Prostate gland (tissue), 2 donors: Measurements from ENCODE around the gene DCLK2. TPM values are rescaled to one million over a fixed set of nuclear protein-coding genes. Genes with fewer than 3 reads are reported as not detected.

Experiments
- DNase-seq: peaks from one replicate; pipeline ENCODE4 v3.0.0-alpha.2; 2019; ENCODE audit warnings: low spot score
- H3K27ac ChIP-seq, 2 donors: fragments of 200-600 bp; sonication (generic); 2 replicates each; pipeline ENCODE4 v1.5.1; 2017 to 2019
- H3K27me3 ChIP-seq: fragments of 200-600 bp; sonication (generic); replicated peaks from 2 replicates; pipeline ENCODE4 v1.5.1; 2019; ENCODE audit not compliant: insufficient read depth
- H3K36me3 ChIP-seq, 2 donors: fragments of 200-600 bp; sonication (generic); 1 replicate in 1 of 2; 2 replicates in 1 of 2; pipeline versions ENCODE4 v1.5.1 to v1.8.1; 2017 to 2019
- H3K4me1 ChIP-seq: fragments of 200-600 bp; sonication (generic); replicated peaks from 2 replicates; pipeline ENCODE4 v1.5.1; 2019
- H3K4me3 ChIP-seq, 2 donors: fragments of 200-600 bp; sonication (generic); 2 replicates each; pipeline ENCODE4 v1.5.1; 2017 to 2019
- H3K9me3 ChIP-seq: fragments of 200-600 bp; sonication (generic); 2 replicates; pipeline ENCODE4 v1.5.1; 2017
- CTCF ChIP-seq, 4 experiments: fragments of 200-600 bp in 2 of 4; fragments of 450-650 bp in 2 of 4; sonication (generic) in 2 of 4; IDR thresholded peaks; 1 replicate in 3 of 4; 2 replicates in 1 of 4; pipeline ENCODE4 v1.5.1; 2016 to 2019; ENCODE audit warnings: antibody characterized with exemption in 4 of 4, mild to moderate bottlenecking in 2 of 4, moderate library complexity in 2 of 4
- POLR2A ChIP-seq: fragments of 450-650 bp; IDR thresholded peaks from one replicate; pipeline ENCODE4 v1.6.1; 2016; ENCODE audit warnings: antibody characterized with exemption, mild to moderate bottlenecking
- POLR2AphosphoS5 ChIP-seq: sonication (generic); formaldehyde crosslinking; IDR thresholded peaks from one replicate; pipeline ENCODE4 v1.6.1; 2017; ENCODE audit warnings: antibody characterized with exemption
- WGBS: methylation state at CpG from one replicate; pipeline ENCODE4 v1.1.5; 2018; 5-methylcytosine and 5-hydroxymethylcytosine counted together
- intact Hi-C: fragments of 100-400 bp; cut with DNase I; formaldehyde crosslinking; loops from one replicate; pipeline ENCODE4 v1.14.2; 2022
- total RNA-seq, 2 donors: library from RNA; depleted of rRNA; stranded (reverse); fragments of >200 nt; gene quantifications; one replicate each; pipeline ENCODE4 v1.1.0, GENCODE V29; 2016

DCLK2 gene
- total RNA-seq, 2 donors from 2014 or later: 3.3 to 18.6 TPM

GRCh38 chr4:150297861-150298474 is 219.7 kb downstream of the DCLK2 start:
- WGBS: 93% methylated on average over 1 of the region's 1 CpG
- Histone ChIP-seq H3K27me3 (no peaks in the 10 kb centered on the region), H3K27ac (no peak overlapping the region), H3K9me3 (no peaks in the 10 kb centered on the region), H3K4me3 (no peak overlapping the region), H3K4me1 (no peaks in the 10 kb centered on the region), H3K36me3 (no peaks in the 10 kb centered on the region)
- intact Hi-C loops: loop anchor here (5.0 kb wide), 2 partner anchors 299 to 569 kb away; no protein-coding TSS in a partner anchor
- DNase-seq: peak; percentile 25
- no peak for TF ChIP-seq POLR2A
- no peak for TF ChIP-seq POLR2AphosphoS5
- TF ChIP-seq CTCF (IDR thresholded peaks at IDR 0.05): peak; percentile 25 to 65 (median 57)

GRCh38 chr4:150299816-150300215 is 221.6 kb downstream of the DCLK2 start:
- Histone ChIP-seq H3K27me3 (no peaks in the 10 kb centered on the region), H3K36me3 (no peaks in the 10 kb centered on the region), H3K27ac (no peak overlapping the region), H3K9me3 (no peaks in the 10 kb centered on the region), H3K4me3 (no peak overlapping the region), H3K4me1 (no peaks in the 10 kb centered on the region)
- intact Hi-C loops: loop anchor here (5.0 kb wide), 2 partner anchors 297 to 567 kb away; no protein-coding TSS in a partner anchor
- 84% methylated on average over 4 of the region's 4 CpGs for WGBS
- no peak for TF ChIP-seq POLR2A
- TF ChIP-seq CTCF (IDR thresholded peaks at IDR 0.05): no peak
- no peak for TF ChIP-seq POLR2AphosphoS5
- no peak for DNase-seq

- no peak for DNase-seq
Observed at GRCh38 chr4:150302553-150302952, 224.3 kb downstream of the DCLK2 start.

GRCh38 chr4:150305995-150306394 is 227.8 kb downstream of the DCLK2 start:
- Histone ChIP-seq H3K4me1 (no peaks in the 10 kb centered on the region), H3K27ac (no peak overlapping the region), H3K4me3 (no peak overlapping the region), H3K9me3 (no peaks in the 10 kb centered on the region), H3K27me3 (no peaks in the 10 kb centered on the region), H3K36me3 (no peaks in the 10 kb centered on the region)
- 10% methylated on average over 2 of the region's 2 CpGs for WGBS
- no peak for DNase-seq
- TF ChIP-seq POLR2AphosphoS5 (no peak), CTCF (IDR thresholded peaks at IDR 0.05) (no peak), POLR2A (no peak)
- intact Hi-C loops: no loop called here

More at GRCh38 chr4:150302553-150302952, 224.3 kb downstream of the DCLK2 start:
- intact Hi-C loops: no loop called here
- no peaks in the 10 kb centered on the region for H3K27me3 ChIP-seq
- no peaks in the 10 kb centered on the region for H3K9me3 ChIP-seq
- no peaks in the 10 kb centered on the region for H3K4me1 ChIP-seq
- WGBS: 75% methylated on average over 4 of the region's 4 CpGs
- TF ChIP-seq POLR2A: no peak
- no peak for TF ChIP-seq CTCF (IDR thresholded peaks at IDR 0.05)
- TF ChIP-seq POLR2AphosphoS5: no peak
- no peaks in the 10 kb centered on the region for H3K36me3 ChIP-seq
- no peak overlapping the region for H3K4me3 ChIP-seq
- no peak overlapping the region for H3K27ac ChIP-seq

- H3K27ac ChIP-seq: no peak overlapping the region
- WGBS: 97% methylated on average over 1 of the region's 1 CpG
Observed at GRCh38 chr4:150306719-150307118, 228.5 kb downstream of the DCLK2 start.

More at GRCh38 chr4:150306719-150307118, 228.5 kb downstream of the DCLK2 start:
- H3K36me3 ChIP-seq: no peaks in the 10 kb centered on the region
- TF ChIP-seq POLR2AphosphoS5 (no peak), CTCF (IDR thresholded peaks at IDR 0.05) (no peak), POLR2A (no peak)
- no peak overlapping the region for H3K4me3 ChIP-seq
- intact Hi-C loops: no loop called here
- no peaks in the 10 kb centered on the region for H3K27me3 ChIP-seq
- H3K9me3 ChIP-seq: no peaks in the 10 kb centered on the region
- DNase-seq: no peak
- no peaks in the 10 kb centered on the region for H3K4me1 ChIP-seq
